GM21423 (cell line): Measurements from ENCODE around the gene PTPN12.
"Not testable (repeated sequence)": the region's sequence is repeated elsewhere in the genome, so short reads cannot be mapped to it uniquely, and the experiment has no call there.

ENCODE experiments used
- ATAC-seq: cut with Tn5 transposase; IDR thresholded peaks from one replicate; pipeline ENCODE4 v1.9.1; 2021; ENCODE audit warnings: mild to moderate bottlenecking, moderate library complexity; ENCODE audit not compliant: unreplicated experiment

The PTPN12 gene

GRCh38 chr7:77537136-77537777 is at the start of gene PTPN12:
TSS of gene PTPN12 (plus strand) at chr7:77537295. CDS start at chr7:77537547, 252 bp downstream.
- peak; percentile 19 for ATAC-seq

- ATAC-seq, result no peak
Observed at GRCh38 chr7:77488986-77489385, 48.1 kb upstream of the PTPN12 start.

- ATAC-seq, result no peak
Observed at GRCh38 chr7:77497079-77497478, 40.0 kb upstream of the PTPN12 start.

GRCh38 chr7:77498659-77499379 is 38.3 kb upstream of the PTPN12 start:
- ATAC-seq, result no peak

GRCh38 chr7:77501192-77501515 is 35.9 kb upstream of the PTPN12 start:
- no peak for ATAC-seq

GRCh38 chr7:77504951-77505350 is 32.1 kb upstream of the PTPN12 start:
- no peak for ATAC-seq

- ATAC-seq, result no peak
Observed at GRCh38 chr7:77506899-77507298, 30.2 kb upstream of the PTPN12 start.

GRCh38 chr7:77513002-77513670 is 24.0 kb upstream of the PTPN12 start:
- ATAC-seq, result not testable (repeated sequence)

- ATAC-seq, result no peak
Observed at GRCh38 chr7:77516085-77516484, 21.0 kb upstream of the PTPN12 start.

GRCh38 chr7:77520261-77520660 is 16.8 kb upstream of the PTPN12 start:
- ATAC-seq, result no peak

GRCh38 chr7:77521537-77521936 is 15.6 kb upstream of the PTPN12 start:
- not testable (repeated sequence) for ATAC-seq

GRCh38 chr7:77524731-77525130 is 12.4 kb upstream of the PTPN12 start:
- ATAC-seq, result no peak

- ATAC-seq, result no peak
Observed at GRCh38 chr7:77525231-77525630, 11.9 kb upstream of the PTPN12 start.

GRCh38 chr7:77528368-77528767 is 8.7 kb upstream of the PTPN12 start:
- no peak for ATAC-seq

- no peak for ATAC-seq
Observed at GRCh38 chr7:77529279-77529678, 7.8 kb upstream of the PTPN12 start.

GRCh38 chr7:77531038-77531437 is 6.1 kb upstream of the PTPN12 start:
- ATAC-seq, result no peak

GRCh38 chr7:77532247-77532646 is 4.8 kb upstream of the PTPN12 start:
- no peak for ATAC-seq

- ATAC-seq, result not testable (repeated sequence)
Observed at GRCh38 chr7:77532732-77533131, 4.4 kb upstream of the PTPN12 start.

GRCh38 chr7:77534046-77534445 is 3.0 kb upstream of the PTPN12 start:
- not testable (repeated sequence) for ATAC-seq

- ATAC-seq, result no peak
Observed at GRCh38 chr7:77536017-77536412, 1.1 kb upstream of the PTPN12 start.

GRCh38 chr7:77536413-77537135 is 521 bp upstream of the PTPN12 start:
- peak; percentile 91 for ATAC-seq
